Heart right ventricle (tissue), 16 donors: ENCODE results near the gene DAO. TPM values are rescaled to one million over a fixed set of nuclear protein-coding genes. Genes with fewer than 3 reads are reported as not detected.

Experiments used
- ATAC-seq, 8 donors: fragments of 200-7000 bp; cut with Tn5 transposase; one replicate each; pipeline ENCODE4 v1.9.1; 2020; ENCODE audit warnings: mild to moderate bottlenecking in 8 of 8, moderate library complexity in 8 of 8, moderate number of reproducible peaks in 1 of 8
- DNase-seq, 2 donors: peaks; one replicate each; pipeline ENCODE4 v3.0.0-alpha.2; 2020
- H3K27ac ChIP-seq, 10 donors: fragments of 200-600 bp; sonication (generic) in 2 of 10; one replicate each; pipeline versions ENCODE4 v1.5.0 to v1.8.0; 2020 to 2022; ENCODE audit warnings: mild to moderate bottlenecking in 3 of 10
- H3K27me3 ChIP-seq, 7 donors: fragments of 200-600 bp; one replicate each; pipeline ENCODE4 v1.8.0; 2021 to 2022; ENCODE audit warnings: mild to moderate bottlenecking in 2 of 7
- H3K36me3 ChIP-seq, 9 donors: fragments of 200-600 bp; sonication (generic) in 1 of 9; one replicate each; pipeline versions ENCODE4 v1.5.0 to v1.8.0; 2020 to 2022; ENCODE audit warnings: mild to moderate bottlenecking in 2 of 9
- H3K4me1 ChIP-seq, 9 donors: fragments of 200-600 bp; sonication (generic) in 1 of 9; one replicate each; pipeline versions ENCODE4 v1.5.0 to v1.8.0; 2020 to 2022; ENCODE audit warnings: mild to moderate bottlenecking in 4 of 9
- H3K4me3 ChIP-seq, 10 donors: fragments of 200-600 bp; sonication (generic) in 2 of 10; one replicate each; pipeline versions ENCODE4 v1.5.0 to v1.8.0; 2020 to 2022; ENCODE audit warnings: mild to moderate bottlenecking in 7 of 10, moderate library complexity in 2 of 10
- H3K9me3 ChIP-seq, 11 donors: fragments of 200-600 bp in 10 of 11; sonication (generic) in 2 of 11; one replicate each; pipeline versions ENCODE4 v1.5.0 to v1.8.0; 2013 to 2022; ENCODE audit warnings: mild to moderate bottlenecking in 2 of 11, control low read depth in 1 of 11, moderate library complexity in 1 of 11
- WGBS, 2 donors: extraction: QIAGEN DNeasy Blood & Tissue Kit; methylation state at CpG; one replicate each; pipeline ENCODE4 v1.1.7; 2013; ENCODE audit warnings: inconsistent platforms in 1 of 2; 5-methylcytosine and 5-hydroxymethylcytosine counted together
- intact Hi-C, 10 donors: fragments of 100-400 bp; cut with DNase I; formaldehyde crosslinking; loops; one replicate each; pipeline versions ENCODE4 v1.11.1 to v1.14.2; 2022
- microRNA-seq, 2 donors: library from miRNA; unstranded; fragments of <30 nt; microRNA quantifications; one replicate each; pipeline ENCODE4 v1.2.0, GENCODE V29; 2021
- polyA plus RNA-seq, 2 donors: library from polyadenylated mRNA; stranded (reverse); fragments of 200-250 nt; gene quantifications; one replicate each; pipeline ENCODE4 v1.2.3, GENCODE V29; 2013
- total RNA-seq, 10 donors: library from RNA; stranded (reverse); fragmentation: NEBNext Ultra II Directional in 3 of 10; extraction: Animal tissue kit (Norgen Biotek cat#: 25700) in 3 of 10; gene quantifications; one replicate each; pipeline versions ENCODE4 v1.2.1 to v1.2.4, GENCODE V29; 2021 to 2023
- TF ChIP-seq, protein P1 (sequence below), 9 donors: fragments of 200-600 bp; sonication (generic) in 2 of 9; IDR thresholded peaks; one replicate each; pipeline versions ENCODE4 v1.5.0 to v1.8.0; 2021 to 2022; ENCODE audit warnings: antibody characterized with exemption in 9 of 9, mild to moderate bottlenecking in 5 of 9, moderate library complexity in 1 of 9
- donor health status: Arrhythmogenic right ventricular cardiomyopathy.
- donor health status: ischemic (EF 13 %, LVEDD 7.1; RV severe dilation, severe dysfunction).
- donor health status: healthy with polysubstance abuse.
- donor health status: DM: no; HTN: yes; CAD: no.
- donor health status: DM: no; HTN: no; CAD: no.
- donor health status: ischemic (EF 25% LVEDD 6.9; RV normal size, moderate dysfunction).
- donor health status: ischemic (EF 25% LVEDD 5.7; RV mildly dilated, moderate dysfunction).
- donor health status: healthy.
- donor health status: DM: yes; HTN: yes; CAD: no.
- donor health status: Ischemic cardiomyopathy.
- donor health status: ischemic (EF 35%, LVEDD 5.7; RV mildly dilated, moderate dysfunction).
- donor health status: nonischemic (EF 11% LVEDD 7.7; RV severe dilation, severe dysfunction).
- donor health status: DM: yes; HTN: yes; CAD: no.
- donor health status: PGD.
- donor health status: ischemic (EF 29% LVEDD 5.4; RV normal size, mild dysfunction).
- donor health status: nonischemic (EF 23%, LVEDD 6.1; RV moderate dilation, normal function).

Gene DAO
- total and polyA plus RNA-seq, 12 donors, result not detected

DNA sequence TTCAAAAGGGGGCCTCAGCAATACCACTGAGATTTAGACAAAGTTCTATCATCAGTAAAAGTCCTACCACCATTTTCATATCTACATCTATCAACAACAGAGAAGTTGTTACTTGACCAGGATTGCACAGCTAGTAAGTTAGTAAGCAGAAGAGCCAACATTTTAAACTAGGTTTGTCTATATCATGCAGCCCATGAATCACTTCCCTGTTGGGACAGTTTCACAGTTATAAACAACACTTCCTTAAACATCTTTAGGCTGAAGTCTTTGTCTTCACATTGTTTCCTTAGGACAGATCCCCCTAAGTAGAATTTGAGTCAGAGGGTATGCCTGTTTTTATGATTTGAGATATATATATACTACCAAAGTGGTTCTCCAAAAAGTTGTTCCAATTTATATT lies 68.5 kb downstream of the DAO start:
- H3K4me3 ChIP-seq, result no peak overlapping the region
- no peaks in the 10 kb centered on the region for H3K27me3 ChIP-seq
- ATAC-seq (no peak), DNase-seq (no peak)
- TF ChIP-seq, protein P1, sequence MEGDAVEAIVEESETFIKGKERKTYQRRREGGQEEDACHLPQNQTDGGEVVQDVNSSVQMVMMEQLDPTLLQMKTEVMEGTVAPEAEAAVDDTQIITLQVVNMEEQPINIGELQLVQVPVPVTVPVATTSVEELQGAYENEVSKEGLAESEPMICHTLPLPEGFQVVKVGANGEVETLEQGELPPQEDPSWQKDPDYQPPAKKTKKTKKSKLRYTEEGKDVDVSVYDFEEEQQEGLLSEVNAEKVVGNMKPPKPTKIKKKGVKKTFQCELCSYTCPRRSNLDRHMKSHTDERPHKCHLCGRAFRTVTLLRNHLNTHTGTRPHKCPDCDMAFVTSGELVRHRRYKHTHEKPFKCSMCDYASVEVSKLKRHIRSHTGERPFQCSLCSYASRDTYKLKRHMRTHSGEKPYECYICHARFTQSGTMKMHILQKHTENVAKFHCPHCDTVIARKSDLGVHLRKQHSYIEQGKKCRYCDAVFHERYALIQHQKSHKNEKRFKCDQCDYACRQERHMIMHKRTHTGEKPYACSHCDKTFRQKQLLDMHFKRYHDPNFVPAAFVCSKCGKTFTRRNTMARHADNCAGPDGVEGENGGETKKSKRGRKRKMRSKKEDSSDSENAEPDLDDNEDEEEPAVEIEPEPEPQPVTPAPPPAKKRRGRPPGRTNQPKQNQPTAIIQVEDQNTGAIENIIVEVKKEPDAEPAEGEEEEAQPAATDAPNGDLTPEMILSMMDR (IDR thresholded peaks at IDR 0.05), result no peak
- intact Hi-C loops, result loop anchor here in 2 of 10 donors (5.0 to 10.0 kb wide), 2 partner anchors 141 to 284 kb away; no protein-coding TSS in a partner anchor
- no peaks in the 10 kb centered on the region for H3K36me3 ChIP-seq
- H3K27ac ChIP-seq, result no peak overlapping the region
- peaks cover 0 to 14% (median 8%) of the 10 kb centered on the region in 9 donors for H3K4me1 ChIP-seq
- H3K9me3 ChIP-seq, result peaks cover 0 to 14% (median 0%) of the 10 kb centered on the region in 11 donors

DNA sequence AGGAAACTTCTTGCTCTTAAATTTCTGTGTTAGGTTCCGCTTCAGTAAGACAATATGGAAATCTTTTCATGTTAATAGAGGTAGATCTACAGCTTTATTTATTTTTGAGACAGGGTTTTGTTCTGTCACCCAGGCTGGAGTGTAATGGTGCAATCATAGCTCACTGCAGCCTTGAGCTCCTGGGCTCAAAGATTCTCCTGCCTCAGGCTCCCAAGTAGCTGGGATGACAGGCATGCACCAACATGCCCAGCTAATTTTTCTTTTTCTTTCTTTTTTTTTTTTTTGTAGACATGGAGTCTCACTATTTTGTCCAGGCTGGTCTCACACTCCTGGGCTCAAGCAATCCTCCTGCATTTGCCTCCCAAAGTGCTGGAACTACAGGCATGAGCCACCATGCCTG lies 70.1 kb downstream of the DAO start:
- H3K36me3 ChIP-seq, result no peaks in the 10 kb centered on the region
- DNase-seq (no peak), ATAC-seq (no peak)
- 95 to 97% methylated on average over 1 of the region's 1 CpG for WGBS, 2 donors
- no peak overlapping the region for H3K4me3 ChIP-seq
- intact Hi-C loops, result loop anchor here in 9 of 10 donors (2.0 to 10.0 kb wide), 13 partner anchors 133 to 388 kb away; partner anchors contain the start of genes ISCU (in 6 of the 9), SART3 (in 6 of the 9), ALKBH2 (in 2 of the 9) and UNG (in 1 of the 9)
- peaks cover 0 to 3% (median 0%) of the 10 kb centered on the region in 7 donors for H3K27me3 ChIP-seq
- peaks cover 0 to 19% (median 9%) of the 10 kb centered on the region in 9 donors for H3K4me1 ChIP-seq
- H3K9me3 ChIP-seq, result peaks cover 0 to 14% (median 0%) of the 10 kb centered on the region in 11 donors
- H3K27ac ChIP-seq, result no peak overlapping the region
- TF ChIP-seq, protein P1 (IDR thresholded peaks at IDR 0.05), result no peak

Small RNAs within 50 kb of the gene (microRNA-seq; reads per million reads assigned to microRNA genes)
- gene MIR619, result 0 reads per million in 2 donors

Other genes starting within 250 kb of the DAO start
- 10 to 100 TPM in 1 of 10 donors, 1 to 10 TPM in 9; 1.5 to 17.6 (median 2.4) TPM for gene SELPLG, start 246.2 kb upstream of the DAO start, total RNA-seq
- gene SELPLG, start 246.2 kb upstream of the DAO start, polyA plus RNA-seq, result 1 to 10 TPM in 1 of 2 donors, under 1 TPM in 1; 0.88 to 3.9 TPM
- 10 to 100 TPM; 50.2 to 88.6 (median 59.1) TPM for gene CORO1C, start 148.6 kb upstream of the DAO start, total RNA-seq
- 10 to 100 TPM; 25.5 to 34.5 TPM for gene CORO1C, start 148.6 kb upstream of the DAO start, polyA plus RNA-seq
- 10 to 100 TPM; 28.4 to 48.7 (median 35.1) TPM for gene SSH1, start 22.5 kb upstream of the DAO start, total RNA-seq
- 1 to 10 TPM; 4.2 to 7.5 TPM for gene SSH1, start 22.5 kb upstream of the DAO start, polyA plus RNA-seq
- gene SVOP, start 141.0 kb downstream of the DAO start, total RNA-seq, result 1 to 10 TPM in 9 of 10 donors, under 1 TPM in 1; 0.17 to 2.8 (median 2.2) TPM
- 1 to 10 TPM in 1 of 2 donors, under 1 TPM in 1; 0.28 to 1.6 TPM for gene SVOP, start 141.0 kb downstream of the DAO start, polyA plus RNA-seq
- 10 to 100 TPM in 8 of 10 donors, 1 to 10 TPM in 2; 8.8 to 22.2 (median 13.1) TPM for gene USP30, start 172.5 kb downstream of the DAO start, total RNA-seq
- 10 to 100 TPM in 1 of 2 donors, 1 to 10 TPM in 1; 4.8 to 10.5 TPM for gene USP30, start 172.5 kb downstream of the DAO start, polyA plus RNA-seq
- 10 to 100 TPM in 1 of 10 donors, 1 to 10 TPM in 9; 5.4 to 11.7 (median 7.1) TPM for gene ALKBH2, start 213.4 kb downstream of the DAO start, total RNA-seq
- gene ALKBH2, start 213.4 kb downstream of the DAO start, polyA plus RNA-seq, result 10 to 100 TPM; 19.4 to 20.6 TPM
- 10 to 100 TPM; 21.6 to 37.3 (median 27.8) TPM for gene UNG, start 217.5 kb downstream of the DAO start, total RNA-seq
- 10 to 100 TPM; 14.2 to 17.0 TPM for gene UNG, start 217.5 kb downstream of the DAO start, polyA plus RNA-seq
- 100 to 1,000 TPM in 6 of 10 donors, 10 to 100 TPM in 4; 69.7 to 241 (median 107) TPM for gene ACACB, start 236.5 kb downstream of the DAO start, total RNA-seq
- gene ACACB, start 236.5 kb downstream of the DAO start, polyA plus RNA-seq, result 100 to 1,000 TPM in 1 of 2 donors, 10 to 100 TPM in 1; 12.8 to 193 TPM